HG02571 (cell line): ENCODE data around the gene HTD2.
"Not testable (repeated sequence)": the region's sequence is repeated elsewhere in the genome, so short reads cannot be mapped to it uniquely, and the experiment has no call there.

Experiments used
- ATAC-seq: cut with Tn5 transposase; IDR thresholded peaks from one replicate; pipeline ENCODE4 v1.9.1; 2021; ENCODE audit warnings: mild to moderate bottlenecking, moderate library complexity; ENCODE audit not compliant: unreplicated experiment

Gene HTD2

GRCh38 chr3:58331593-58332152 is 25.4 kb downstream of the HTD2 start:
- ATAC-seq: no peak

GRCh38 chr3:58332575-58333188 is 26.4 kb downstream of the HTD2 start, which contains the start of gene PXK:
Gene PXK, plus strand, starts transcription at chr3:58332892. Its CDS starts 97 bp downstream, at chr3:58332989.
- ATAC-seq: peak; percentile 90

GRCh38 chr3:58333206-58334012 is 27.1 kb downstream of the HTD2 start:
- peak; percentile 51 for ATAC-seq

GRCh38 chr3:58334013-58334321 is 27.6 kb downstream of the HTD2 start:
- ATAC-seq: no peak

- no peak for ATAC-seq
Observed at GRCh38 chr3:58334506-58334884, 28.2 kb downstream of the HTD2 start.

- no peak for ATAC-seq
Observed at GRCh38 chr3:58335652-58335947, 29.3 kb downstream of the HTD2 start.

- no peak for ATAC-seq
Observed at GRCh38 chr3:58336135-58336882, 30.0 kb downstream of the HTD2 start.

- no peak for ATAC-seq
Observed at GRCh38 chr3:58337190-58337589, 30.9 kb downstream of the HTD2 start.

- ATAC-seq: not testable (repeated sequence)
Observed at GRCh38 chr3:58339146-58339545, 32.8 kb downstream of the HTD2 start.

GRCh38 chr3:58340594-58341244 is 34.4 kb downstream of the HTD2 start:
- ATAC-seq: no peak

GRCh38 chr3:58341376-58341775 is 35.1 kb downstream of the HTD2 start:
- ATAC-seq: no peak

GRCh38 chr3:58342676-58343075 is 36.4 kb downstream of the HTD2 start:
- no peak for ATAC-seq

- ATAC-seq: no peak
Observed at GRCh38 chr3:58345457-58345856, 39.1 kb downstream of the HTD2 start.

GRCh38 chr3:58346368-58346767 is 40.0 kb downstream of the HTD2 start:
- ATAC-seq: no peak

- ATAC-seq: no peak
Observed at GRCh38 chr3:58347984-58348383, 41.7 kb downstream of the HTD2 start.

- peak; percentile 77 for ATAC-seq
Observed at GRCh38 chr3:58349792-58350626, 43.7 kb downstream of the HTD2 start.

- ATAC-seq: no peak
Observed at GRCh38 chr3:58350627-58351013, 44.3 kb downstream of the HTD2 start.

GRCh38 chr3:58351920-58352319 is 45.6 kb downstream of the HTD2 start:
- ATAC-seq: no peak

- no peak for ATAC-seq
Observed at GRCh38 chr3:58352626-58353025, 46.3 kb downstream of the HTD2 start.
